HG02870 (cell line): ENCODE results near the gene ZNF155.
A peak's percentile ranks its signal among the peaks of the same experiment; 100 is the strongest.

Experiments used
- ATAC-seq: cut with Tn5 transposase; IDR thresholded peaks from one replicate; pipeline ENCODE4 v1.9.1; 2021; ENCODE audit warnings: mild to moderate bottlenecking, moderate library complexity; ENCODE audit not compliant: unreplicated experiment

Gene ZNF155

GRCh38 chr19:44003461-44004009, 19.5 kb downstream of the ZNF155 start:
- peak; percentile 29 for ATAC-seq

DNA sequence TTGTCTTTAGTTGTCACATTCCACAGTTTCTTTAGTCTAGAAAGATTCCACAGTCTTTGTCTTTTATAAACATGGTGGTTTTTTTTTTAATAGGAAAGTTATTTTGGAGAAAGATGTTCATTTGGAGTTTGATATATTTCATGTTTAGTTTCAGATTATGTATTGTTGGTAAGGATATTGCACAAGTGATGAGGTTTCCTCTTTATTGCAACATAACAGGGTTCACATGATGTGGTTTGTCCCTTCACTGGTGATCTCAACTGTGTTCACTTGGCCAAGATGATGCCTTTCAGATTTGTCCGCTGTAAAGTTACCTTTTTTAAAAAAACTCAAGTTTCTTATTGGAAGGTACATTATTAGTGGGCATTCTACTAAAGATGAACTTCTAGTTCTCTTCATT, 22.0 kb downstream of the ZNF155 start:
- no peak for ATAC-seq

DNA sequence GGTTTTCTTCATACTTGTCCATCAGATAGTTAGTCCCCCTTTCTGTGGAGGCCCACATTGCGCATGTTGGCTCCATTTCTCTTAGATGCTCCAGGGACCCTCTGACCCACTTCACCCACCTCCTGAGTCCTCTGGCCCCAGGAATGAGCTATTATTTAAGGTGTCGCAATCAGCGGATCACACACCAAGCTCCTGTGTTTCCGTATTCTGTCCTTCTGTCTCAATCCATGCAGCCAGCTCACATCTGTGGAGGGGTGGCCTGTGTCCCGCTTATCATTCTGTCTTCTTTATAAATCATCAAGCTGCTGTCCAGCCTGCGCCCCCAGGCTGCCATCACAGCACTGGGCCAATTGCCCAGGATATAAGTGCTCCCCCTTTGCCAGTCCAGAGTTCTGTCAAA, 23.5 kb downstream of the ZNF155 start:
- no peak for ATAC-seq

GRCh38 chr19:44010468-44010867, 26.5 kb downstream of the ZNF155 start:
- ATAC-seq, result no peak

- ATAC-seq, result no peak
Measured at GRCh38 chr19:44019498-44019897, 35.5 kb downstream of the ZNF155 start.

GRCh38 chr19:44021221-44021620, 37.2 kb downstream of the ZNF155 start:
- ATAC-seq, result no peak

DNA sequence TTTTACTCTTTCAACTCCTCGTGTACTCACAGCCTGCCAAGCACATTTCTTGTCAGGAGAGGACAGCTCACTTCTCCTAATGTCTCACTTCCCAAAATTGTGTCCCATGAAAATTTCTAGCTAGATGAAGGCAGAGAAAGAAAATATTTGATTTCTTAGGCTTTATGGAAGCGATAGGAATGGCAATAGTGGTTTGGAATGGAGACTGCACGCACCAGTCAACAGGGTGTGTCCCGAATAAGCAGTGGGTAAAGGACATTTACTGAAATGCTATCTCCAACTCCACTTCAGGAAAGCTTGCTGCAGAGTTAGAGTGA, 40.9 kb downstream of the ZNF155 start:
- no peak for ATAC-seq

- peak; percentile 98 for ATAC-seq
Measured at GRCh38 chr19:44025217-44025936, 41.4 kb downstream of the ZNF155 start, which contains the start of gene ZNF222. ZNF222 (plus strand) TSS chr19:44025379; CDS start chr19:44025437, 58 bp downstream.

- no peak for ATAC-seq
Measured at GRCh38 chr19:44026622-44027021, 42.6 kb downstream of the ZNF155 start.

- no peak for ATAC-seq
Measured at GRCh38 chr19:44032001-44032610, 48.1 kb downstream of the ZNF155 start.

GRCh38 chr19:44042147-44042546, 58.2 kb downstream of the ZNF155 start:
- ATAC-seq, result no peak
